HEK293 (cell line): ENCODE results near the gene PRMT1.

Experiments used
- MYNN ChIP-seq: fragments of 450-650 bp; formaldehyde crosslinking; IDR thresholded peaks from 2 replicates; pipeline ENCODE4 v1.5.1; 2016; ENCODE audit warnings: missing biosample characterization, missing genetic modification characterization, borderline replicate concordance
- TF ChIP-seq, protein P1 (sequence below): fragments of 450-650 bp; formaldehyde crosslinking; IDR thresholded peaks from 2 replicates; pipeline ENCODE4 v1.5.1; 2016; ENCODE audit warnings: missing biosample characterization, missing genetic modification characterization

DNA sequence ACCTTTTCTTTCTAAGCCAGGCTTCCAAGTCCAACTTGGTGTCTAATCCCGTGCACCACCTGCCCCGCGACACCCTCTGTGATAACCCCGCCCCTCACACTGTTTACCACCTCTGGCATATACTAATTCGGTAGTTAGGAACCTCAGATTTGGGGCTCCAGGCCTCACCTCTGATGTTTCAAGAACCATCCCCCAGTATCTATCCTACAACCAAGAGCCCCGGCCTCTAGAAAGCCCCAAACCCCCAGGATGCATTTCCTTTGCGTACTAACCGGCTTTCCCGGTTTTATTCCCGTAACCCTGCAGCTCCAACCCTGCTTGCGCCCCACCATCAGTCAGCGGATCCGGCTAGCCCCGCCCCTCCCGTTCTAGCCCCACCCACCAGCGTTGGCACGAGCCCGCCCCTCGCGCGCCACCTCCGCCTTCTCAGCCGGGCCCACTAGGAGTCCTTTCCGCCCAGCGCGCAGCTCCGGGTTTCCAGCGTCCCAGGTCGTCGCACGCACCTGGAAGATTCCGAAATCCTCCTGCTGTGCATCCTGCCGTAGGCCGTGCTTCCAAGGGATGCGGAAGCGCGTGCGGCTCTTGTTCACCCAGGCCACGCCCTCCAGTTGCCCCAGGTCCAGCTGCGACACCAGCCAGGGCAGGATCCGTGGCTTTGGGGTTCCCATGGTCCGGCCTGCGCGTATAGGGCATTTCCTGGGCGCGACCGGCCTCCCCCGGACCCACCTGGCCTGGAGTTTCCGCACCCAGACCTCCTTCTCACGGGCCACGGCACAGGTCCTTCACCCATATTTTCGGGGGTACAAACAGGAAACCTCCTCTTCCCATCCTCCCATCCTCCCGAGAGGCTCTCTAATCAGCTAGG is 12.7 kb upstream of the PRMT1 start:
- TF ChIP-seq, protein P1, sequence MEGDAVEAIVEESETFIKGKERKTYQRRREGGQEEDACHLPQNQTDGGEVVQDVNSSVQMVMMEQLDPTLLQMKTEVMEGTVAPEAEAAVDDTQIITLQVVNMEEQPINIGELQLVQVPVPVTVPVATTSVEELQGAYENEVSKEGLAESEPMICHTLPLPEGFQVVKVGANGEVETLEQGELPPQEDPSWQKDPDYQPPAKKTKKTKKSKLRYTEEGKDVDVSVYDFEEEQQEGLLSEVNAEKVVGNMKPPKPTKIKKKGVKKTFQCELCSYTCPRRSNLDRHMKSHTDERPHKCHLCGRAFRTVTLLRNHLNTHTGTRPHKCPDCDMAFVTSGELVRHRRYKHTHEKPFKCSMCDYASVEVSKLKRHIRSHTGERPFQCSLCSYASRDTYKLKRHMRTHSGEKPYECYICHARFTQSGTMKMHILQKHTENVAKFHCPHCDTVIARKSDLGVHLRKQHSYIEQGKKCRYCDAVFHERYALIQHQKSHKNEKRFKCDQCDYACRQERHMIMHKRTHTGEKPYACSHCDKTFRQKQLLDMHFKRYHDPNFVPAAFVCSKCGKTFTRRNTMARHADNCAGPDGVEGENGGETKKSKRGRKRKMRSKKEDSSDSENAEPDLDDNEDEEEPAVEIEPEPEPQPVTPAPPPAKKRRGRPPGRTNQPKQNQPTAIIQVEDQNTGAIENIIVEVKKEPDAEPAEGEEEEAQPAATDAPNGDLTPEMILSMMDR, result peak; percentile 30; the same call in 1 of the 2 replicates
- TF ChIP-seq MYNN, result no peak
